Measurements from ENCODE around the gene NEAT1.
A peak's percentile ranks its signal among the peaks of the same experiment; 100 is the strongest.

NEAT1 gene

GRCh38 chr11:65424205-65425104, 1.9 kb downstream of the NEAT1 start:
- DNase-seq: peak; percentile 36

GRCh38 chr11:65425105-65425970, 2.7 kb downstream of the NEAT1 start:
- DNase-seq: peak; percentile 51

GRCh38 chr11:65425971-65426838, 3.6 kb downstream of the NEAT1 start:
- no peak for DNase-seq

GRCh38 chr11:65426839-65427690, 4.5 kb downstream of the NEAT1 start:
- DNase-seq: peak; percentile 48

GRCh38 chr11:65427691-65428577, 5.3 kb downstream of the NEAT1 start:
- peak; percentile 56 for DNase-seq

- DNase-seq: no peak
These were observed 6.0 kb downstream of the NEAT1 start for GRCh38 chr11:65428578-65429067.

GRCh38 chr11:65429068-65429681, 6.6 kb downstream of the NEAT1 start:
- DNase-seq: peak; percentile 67

- DNase-seq: peak; percentile 73
These were observed 7.3 kb downstream of the NEAT1 start for GRCh38 chr11:65429724-65430405.

GRCh38 chr11:65430406-65431217, 8.0 kb downstream of the NEAT1 start:
- peak; percentile 40 for DNase-seq

GRCh38 chr11:65431451-65432099, 9.0 kb downstream of the NEAT1 start:
- DNase-seq: no peak

GRCh38 chr11:65432100-65432650, 9.6 kb downstream of the NEAT1 start:
- DNase-seq: no peak

GRCh38 chr11:65432686-65433582, 10.3 kb downstream of the NEAT1 start:
- DNase-seq: peak; percentile 78

- DNase-seq: no peak
These were observed 11.1 kb downstream of the NEAT1 start for GRCh38 chr11:65433657-65434056.

GRCh38 chr11:65434057-65434666, 11.6 kb downstream of the NEAT1 start:
- peak; percentile 52 for DNase-seq

- peak; percentile 91 for DNase-seq
These were observed 12.2 kb downstream of the NEAT1 start for GRCh38 chr11:65434667-65435410.
